PC-3 (cell line): Measurements from ENCODE around the gene DNM3.

ENCODE experiments used
- CTCF ChIP-seq: fragments of 300-600 bp; sonication (generic); conservative IDR thresholded peaks from 2 replicates; pipeline ENCODE4 v1.5.1; 2017; ENCODE audit warnings: antibody characterized with exemption, low read depth, mild to moderate bottlenecking, low read length
- EZH2 ChIP-seq: fragments of 300-600 bp; sonication (generic); IDR thresholded peaks from one replicate; pipeline ENCODE4 v1.6.1; 2017; ENCODE audit warnings: antibody characterized with exemption, mild to moderate bottlenecking, low read length; ENCODE audit not compliant: unreplicated experiment
- EZH2phosphoT487 ChIP-seq: fragments of 300-600 bp; sonication (generic); IDR thresholded peaks from 2 replicates; pipeline ENCODE4 v1.6.1; 2018; ENCODE audit warnings: mild to moderate bottlenecking, antibody characterized with exemption, low read length, borderline replicate concordance

GRCh38 chr1:171852272-171852671 lies 11.0 kb downstream of the DNM3 start:
- TF ChIP-seq CTCF: no peak
- no peak for TF ChIP-seq EZH2
- TF ChIP-seq EZH2phosphoT487: no peak
